Activated CD4-positive, alpha-beta T cell treated with anti-CD3 and anti-CD28 coated beads, Interleukin-2, amount 50 U/mL, for 4 hours (primary cell): Measurements from ENCODE around the gene RTP5.

Experiments
- DNase-seq, 2 experiments: peaks; one replicate each; pipeline ENCODE4 v3.0.0-alpha.2; 2020

The RTP5 gene

DNA sequence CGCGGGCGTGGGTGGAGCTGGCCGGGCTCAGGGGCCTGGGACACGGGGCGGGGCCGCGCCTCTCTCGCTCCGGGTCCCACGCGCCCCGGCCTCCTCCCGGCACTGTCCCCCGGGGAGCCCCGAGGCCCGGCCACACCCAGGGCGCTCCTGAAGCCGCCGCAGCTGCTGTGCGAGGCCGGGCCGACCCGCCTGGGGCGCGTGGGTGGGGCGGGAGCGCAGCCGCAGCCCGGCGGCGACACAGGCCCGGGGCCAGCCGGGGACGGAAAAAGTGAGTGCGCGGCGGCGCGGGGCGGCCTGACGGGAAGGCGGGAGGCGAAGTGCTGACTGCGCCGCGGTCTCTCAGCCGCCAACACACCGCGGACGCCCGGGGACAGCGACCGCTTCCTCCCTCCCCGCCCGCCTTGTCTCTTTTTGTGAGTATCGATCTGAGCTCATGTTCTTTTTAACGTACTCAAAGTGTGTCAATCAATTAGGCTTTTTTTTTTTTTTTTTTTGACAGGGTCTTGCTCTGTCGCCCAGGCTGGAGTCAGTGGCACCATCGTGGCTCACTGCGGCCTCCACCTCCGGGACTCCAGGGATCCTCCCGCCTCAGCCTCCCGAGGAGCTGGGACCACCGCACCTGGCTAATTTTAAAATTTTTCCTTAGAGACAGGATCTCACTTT is 25.3 kb upstream of the RTP5 start:
- DNase-seq: peak; percentile 75 to 81

DNA sequence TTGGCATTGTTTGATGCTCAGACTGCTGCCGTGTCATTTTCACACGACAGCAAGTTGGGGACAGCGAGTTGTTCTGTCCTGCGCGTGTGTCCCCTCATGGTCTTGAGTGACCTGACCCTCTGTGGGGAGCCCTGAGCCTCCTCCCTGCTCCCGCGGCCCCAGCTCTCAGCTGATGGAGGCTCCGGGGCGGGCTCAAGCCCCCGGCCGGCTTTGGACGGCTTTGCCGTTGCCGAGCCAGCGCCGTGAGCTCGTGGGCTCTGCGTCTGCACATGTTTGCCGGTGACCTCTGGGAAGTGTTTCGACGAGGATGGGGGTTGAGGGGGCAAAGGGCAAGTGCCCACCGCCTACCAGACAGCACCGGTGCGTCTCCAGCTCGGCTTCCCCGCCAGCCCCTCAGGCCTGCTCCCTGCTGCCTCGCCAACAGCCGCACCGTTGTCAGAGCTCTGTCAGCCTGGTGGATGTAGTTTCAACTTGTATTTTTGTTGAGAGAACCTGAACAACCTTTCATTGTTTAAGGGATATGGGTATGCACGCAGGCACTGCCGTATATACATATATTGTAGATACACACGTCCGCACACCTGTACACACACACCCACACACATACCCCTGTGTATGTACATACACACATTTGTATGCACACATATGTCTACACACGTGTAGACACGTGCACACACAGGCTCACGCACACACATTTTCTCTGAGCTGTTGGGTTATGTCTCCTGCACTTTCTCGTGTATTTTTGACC is 24.5 kb upstream of the RTP5 start:
- no peak for DNase-seq

DNA sequence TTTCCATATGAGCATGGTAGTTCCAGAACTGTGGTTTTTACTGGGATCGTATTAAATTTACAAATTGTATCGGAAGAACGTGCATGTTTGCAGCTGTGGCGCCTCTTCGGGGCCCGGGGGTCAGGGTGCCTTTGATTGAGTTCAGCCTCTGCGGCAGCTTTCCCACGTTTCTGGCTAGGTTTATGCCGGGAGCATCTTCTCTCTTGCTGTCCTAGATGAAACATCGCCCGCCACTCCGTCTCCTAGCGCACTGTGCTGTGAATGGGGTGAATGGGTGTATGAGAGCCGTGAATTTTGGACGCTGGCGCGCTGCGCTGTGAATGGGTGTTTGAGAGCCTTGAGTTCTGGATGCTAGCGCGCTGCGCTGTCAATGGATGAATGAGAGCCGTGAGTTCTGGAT is 23.1 kb upstream of the RTP5 start:
- DNase-seq: no peak

DNA sequence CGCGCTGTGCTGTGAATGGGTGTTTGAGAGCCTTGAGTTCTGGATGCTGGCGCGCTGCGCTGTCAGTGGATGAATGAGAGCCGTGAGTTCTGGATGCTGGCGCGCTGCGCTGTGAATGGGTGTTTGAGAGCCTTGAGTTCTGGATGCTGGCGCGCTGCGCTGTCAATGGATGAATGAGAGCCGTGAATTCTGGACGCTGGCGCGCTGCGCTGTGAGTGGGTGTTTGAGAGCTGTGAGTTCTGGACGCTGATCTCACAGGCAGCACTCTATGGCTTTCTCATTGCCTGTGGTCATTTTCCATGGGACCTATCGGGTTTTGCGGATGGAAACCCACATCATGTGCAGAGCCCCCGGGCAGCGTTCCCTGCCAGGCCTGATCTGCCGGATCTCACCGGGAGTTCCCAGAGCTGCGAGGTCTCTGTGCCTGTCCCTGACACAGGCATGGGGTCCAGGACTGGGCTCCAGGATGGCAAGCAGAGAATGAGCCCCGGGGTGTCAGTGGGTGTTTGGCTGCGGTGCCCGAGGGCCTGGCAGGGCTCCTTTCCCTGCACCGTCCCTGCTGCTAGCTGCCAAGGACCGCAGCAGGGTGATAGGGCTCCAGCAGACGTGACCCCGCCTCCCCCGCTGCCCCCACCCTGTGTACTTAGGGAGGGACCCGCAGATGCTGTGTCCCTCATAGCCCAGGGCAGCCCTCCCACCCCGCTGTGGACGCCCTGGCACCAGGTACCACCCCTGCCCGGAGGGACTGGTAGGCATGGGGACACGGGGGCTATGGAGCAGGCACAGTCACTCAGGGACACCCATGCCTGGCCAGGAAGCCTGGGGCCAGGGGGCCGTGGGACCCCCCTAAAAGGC is 20.5 kb upstream of the RTP5 start:
- no peak for DNase-seq

DNA sequence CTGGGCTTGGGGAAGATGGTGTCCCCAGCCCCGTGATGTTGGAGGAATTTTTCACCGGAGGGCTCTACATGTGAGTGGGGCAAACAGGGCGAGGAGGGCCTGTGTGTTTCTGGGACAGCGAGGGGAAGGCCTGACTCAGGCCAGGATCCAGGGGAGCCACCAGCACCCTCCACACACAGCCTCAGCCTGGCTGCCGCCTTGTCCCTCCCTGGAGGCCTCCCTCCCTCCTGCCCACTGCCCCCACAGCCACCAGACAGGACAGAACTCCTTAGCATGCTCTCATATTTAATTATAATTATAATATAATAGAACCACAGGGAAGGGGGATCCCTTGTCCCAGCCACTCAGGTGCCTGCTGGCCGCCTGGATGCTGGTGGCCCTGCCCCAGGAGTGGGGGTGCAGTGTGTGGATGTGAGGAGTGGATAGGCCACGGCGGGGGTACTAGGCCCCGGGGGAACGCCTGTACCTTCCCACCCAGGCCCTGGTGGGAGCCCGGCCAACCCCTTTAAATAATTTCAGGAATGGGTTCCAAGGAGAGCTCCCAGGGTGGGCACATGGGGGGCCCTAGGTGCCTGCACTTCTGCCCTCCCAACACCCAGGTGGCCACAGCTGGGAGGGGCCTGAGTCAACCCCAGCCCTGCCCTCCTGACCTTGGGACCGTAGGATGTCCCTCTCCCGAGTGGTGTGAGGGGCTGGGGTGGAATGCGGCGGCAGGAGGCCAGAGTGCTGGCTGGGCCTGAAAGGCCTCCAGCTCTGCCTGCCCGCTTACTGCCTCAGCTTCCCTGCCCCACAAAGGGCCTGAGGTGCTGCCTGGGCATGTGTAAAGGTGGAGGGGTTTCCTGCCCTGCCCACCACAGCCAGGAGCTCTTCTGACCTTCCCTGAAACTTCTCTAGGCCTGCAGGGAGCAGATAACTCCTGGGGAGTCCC is 19.6 kb upstream of the RTP5 start:
- DNase-seq: no peak

DNA sequence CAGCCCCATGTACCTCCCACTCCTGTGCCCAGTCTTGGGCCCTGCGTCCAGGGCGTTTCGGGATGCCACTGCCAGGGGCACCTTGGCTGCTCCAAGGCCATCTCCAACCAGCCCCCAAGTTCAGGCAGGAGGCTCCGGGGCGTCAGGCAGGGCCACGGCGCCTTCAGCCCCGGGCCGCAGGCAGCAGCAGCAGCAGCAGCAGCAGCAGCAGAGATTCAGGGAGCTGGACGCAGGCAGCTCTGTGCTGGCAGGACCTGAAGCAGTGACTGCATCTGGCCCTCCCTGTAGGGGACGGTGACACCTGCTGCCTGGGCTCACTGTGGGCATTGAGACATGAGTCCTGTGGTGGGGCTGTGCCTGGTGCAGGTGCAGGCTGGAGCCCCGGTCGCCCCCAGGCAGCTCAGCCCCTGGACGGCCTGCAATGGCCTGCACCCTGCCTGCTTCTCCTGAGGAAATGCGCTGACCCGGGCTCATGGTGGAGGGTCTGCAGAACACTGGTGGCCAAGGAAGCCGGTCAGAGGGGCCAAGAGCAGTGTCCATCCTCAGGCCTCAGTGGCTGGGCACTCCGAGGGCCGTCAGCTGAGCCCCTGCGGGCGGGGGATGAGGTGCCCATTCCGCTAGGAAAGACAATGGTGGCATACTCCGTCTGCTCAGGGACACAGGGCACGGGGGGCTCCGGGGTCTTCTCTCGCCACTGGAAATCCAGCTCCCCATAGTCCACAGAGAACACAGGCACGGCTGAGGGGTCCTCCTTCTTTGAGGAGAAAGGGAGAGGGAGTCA is 18.8 kb upstream of the RTP5 start:
- DNase-seq: no peak

DNA sequence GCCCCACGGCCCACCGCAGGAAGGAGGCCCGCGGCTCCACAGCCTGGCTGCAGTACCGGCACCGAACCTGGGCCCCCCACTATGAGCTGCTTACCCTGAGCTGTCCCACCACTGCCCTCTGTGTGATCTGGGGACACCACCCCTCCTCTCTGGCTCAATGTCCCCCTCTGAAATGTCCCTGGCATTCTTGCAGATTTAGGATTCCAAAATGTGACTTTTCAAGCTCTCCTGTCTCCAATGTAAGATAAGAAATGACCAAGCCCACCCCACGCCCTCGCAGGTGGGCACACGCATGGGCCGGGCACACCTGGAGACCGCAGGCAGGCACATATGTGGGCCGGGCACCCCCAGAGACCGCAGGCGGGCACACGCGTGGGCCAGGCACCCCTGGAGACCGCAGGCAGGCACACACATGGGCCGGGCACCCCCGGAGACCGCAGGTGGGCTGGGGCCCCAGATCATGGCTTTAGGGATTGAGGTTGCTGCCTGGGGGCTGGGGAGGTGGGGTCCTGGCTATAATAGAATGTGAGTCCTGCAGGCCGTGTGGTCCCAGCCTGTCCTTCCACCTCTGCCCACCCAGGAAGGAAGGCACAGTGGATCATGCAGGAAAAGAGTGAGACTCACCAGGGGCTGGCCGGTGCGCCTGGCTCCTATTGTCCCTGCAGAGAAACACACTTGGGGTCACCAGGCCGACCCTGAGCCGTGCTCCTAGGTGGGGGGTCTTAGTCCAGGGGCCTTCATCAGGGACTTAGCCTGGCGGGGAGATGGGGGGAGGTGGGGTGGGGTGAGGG is 18.0 kb upstream of the RTP5 start:
- no peak for DNase-seq

DNA sequence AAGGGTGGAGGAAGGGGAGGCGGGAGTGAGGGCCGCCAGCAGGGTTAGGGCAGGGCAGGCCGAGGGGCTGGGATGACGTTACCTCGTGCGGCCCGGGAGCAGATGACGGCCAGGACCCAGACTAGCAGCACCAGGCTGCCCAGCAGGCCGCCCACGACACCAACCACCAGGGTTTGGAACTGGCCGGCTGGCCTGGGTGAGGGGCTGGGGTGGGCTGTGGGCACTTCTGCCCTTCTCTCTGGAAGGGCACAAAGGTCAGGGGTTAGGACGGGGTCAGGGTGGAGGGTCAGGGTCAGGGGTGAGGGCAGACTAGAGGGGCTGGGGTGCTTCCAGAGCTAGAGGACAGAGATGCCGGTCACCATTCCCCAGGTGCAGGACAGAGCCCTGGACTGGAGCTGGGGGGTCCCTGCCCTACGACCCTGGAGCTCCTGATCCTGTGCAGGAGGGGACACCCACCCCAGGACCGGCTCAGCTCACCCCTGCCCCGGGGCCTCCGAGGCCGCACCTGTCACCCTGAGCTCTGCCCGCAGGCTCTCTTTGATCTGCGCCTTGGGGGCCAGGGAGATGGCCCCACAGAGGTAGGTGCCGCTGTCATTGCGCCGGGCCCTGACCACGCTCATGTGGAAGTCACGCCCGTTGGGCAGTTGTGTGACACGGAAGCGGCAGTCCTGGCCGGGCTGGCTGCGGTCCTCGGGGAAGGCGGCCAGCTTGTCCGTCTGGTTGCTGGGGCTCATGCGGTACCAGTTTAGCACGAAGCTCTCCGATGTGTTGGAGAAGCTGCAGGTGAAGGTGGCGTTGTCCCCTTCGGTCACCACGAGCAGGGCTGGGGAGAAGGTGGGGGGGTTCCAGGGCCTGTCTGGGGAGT is 17.2 kb upstream of the RTP5 start:
- no peak for DNase-seq

DNA sequence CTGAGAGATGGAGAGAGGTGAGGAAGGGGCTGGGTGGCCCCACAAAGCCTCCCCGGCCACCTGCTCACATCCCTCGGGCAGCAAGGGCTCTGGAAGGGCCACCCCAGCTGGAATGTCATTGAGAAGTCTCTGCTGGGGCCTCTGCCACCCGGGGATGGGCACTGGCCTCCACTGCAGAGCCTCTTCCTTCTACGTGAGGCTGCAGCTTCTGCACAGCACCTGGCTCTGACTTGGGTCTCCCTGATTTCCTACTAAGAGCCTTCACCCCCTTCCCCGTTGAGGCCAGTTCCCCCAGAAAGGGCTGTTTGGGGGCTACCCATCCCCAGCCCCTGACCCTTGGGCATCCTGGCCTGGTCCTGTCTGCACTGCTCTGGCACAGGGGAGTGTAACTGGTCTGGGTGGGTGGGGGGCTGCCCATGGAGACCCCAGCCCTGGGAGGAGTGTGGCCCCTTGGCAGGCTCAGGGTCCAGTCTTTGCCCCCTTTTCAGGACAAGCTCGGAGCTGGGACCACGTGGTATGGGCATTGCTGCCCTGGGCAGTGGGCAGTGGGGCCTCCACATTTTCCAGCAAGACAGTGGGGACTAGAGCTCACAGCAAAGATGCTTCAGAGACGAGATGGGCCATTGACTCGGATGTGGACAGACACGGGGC is 16.4 kb upstream of the RTP5 start:
- no peak for DNase-seq

DNA sequence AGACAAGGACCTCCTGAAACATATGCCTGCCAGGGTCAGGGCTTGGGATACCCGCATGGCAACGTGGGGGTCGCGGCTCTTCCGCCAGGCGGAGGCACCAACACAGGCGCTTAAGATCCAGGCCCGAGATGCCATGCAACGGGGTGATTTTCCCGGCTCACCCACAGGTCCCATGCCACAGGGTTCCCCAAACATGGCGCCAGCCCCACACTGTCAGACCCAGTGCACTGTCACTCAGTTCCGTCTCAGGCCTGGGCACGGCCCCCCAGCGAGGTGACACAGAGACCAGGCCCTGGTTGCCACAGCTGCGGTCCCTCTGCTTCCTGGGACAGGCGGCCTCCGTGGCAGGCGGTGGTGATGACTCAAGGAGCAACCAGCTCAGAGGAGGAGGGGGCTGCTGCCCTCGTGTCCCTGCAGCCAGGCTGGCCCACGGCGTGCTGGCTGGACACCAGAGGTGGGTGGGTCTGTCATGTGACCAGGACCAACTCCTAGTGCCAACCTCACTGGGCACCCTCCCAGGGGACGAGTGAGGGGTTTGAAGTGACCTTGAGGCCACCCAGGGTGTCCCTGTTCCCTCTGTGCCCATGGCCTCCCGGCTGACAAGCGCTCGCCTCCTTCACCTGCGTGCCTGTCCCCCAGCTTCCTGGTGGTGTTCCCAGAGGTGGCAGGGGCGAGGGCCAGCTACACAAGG is 15.7 kb upstream of the RTP5 start:
- DNase-seq: no peak

DNA sequence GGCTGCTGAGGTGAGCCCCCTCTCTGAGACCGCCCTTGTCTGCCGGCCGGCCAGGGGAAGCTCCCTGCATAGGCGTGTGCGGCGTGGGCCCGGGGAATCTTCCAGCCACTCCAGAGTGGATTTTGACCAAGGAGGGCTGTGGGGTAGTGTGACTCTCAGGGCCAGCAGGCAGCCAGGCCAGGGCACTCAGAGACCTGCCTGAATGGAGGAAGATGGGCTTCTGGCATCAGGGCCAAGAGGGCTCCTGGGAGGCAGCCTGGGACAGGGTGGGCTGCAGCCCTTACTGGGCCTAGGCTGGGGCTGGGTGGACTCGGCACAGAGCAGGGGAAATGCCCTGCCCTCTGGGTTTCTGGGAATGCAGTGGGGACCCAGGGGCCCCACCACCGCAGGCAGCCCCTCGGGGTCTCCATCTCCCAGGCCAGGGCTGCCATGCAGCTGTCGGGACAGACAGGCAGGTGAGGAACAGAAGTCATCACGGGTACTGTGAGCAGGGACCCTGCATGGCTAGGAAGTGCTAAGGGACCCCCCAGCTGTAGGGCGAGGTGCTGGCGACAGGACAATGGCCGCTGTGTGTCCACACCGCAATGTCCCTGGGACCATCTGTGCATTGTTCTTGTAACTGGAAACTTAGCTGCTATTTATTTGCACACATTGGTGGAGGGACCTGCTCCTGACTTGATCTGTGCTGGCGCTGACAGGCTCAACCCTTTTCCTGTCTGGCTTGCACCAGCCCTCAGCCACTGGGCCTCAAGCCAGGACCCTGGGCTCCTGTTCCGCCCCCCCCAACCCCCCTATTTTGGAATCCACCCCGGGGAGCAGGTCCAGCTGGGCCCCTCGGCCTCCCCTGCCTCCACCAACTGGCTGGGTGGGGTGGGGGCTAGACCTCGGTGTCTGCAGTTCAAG is 14.9 kb upstream of the RTP5 start:
- no peak for DNase-seq

DNA sequence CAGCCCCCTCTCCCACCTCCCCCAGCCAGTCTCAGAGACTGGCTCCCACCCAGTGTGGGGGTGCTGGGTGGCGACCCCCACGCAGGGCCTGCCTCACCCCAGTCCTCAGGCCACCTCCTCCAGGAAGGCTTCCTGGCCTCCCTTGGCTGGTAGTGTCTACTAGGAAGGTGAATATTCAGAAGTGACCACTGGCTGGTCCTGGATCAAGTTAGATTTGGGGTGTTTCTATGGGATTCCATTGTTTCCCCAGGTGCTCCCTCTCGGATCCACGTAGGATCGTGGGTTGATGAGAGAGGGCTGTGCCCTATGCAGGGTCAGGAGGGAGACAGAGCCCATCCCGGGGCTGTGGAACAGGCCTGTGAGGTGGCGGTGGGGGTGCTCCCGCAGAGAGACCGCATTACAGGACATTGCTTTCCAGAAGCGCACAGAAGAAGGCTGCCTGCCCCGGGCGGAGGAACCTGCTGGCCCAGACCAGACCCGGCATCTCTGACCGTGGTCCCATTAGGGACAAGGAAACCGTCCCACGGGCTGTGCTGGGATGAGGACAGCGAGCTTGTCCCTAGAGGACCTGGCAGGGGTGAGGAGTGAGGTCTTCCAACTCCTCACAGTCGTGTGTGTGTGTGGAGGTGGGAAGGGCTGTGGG is 14.2 kb upstream of the RTP5 start:
- no peak for DNase-seq

DNA sequence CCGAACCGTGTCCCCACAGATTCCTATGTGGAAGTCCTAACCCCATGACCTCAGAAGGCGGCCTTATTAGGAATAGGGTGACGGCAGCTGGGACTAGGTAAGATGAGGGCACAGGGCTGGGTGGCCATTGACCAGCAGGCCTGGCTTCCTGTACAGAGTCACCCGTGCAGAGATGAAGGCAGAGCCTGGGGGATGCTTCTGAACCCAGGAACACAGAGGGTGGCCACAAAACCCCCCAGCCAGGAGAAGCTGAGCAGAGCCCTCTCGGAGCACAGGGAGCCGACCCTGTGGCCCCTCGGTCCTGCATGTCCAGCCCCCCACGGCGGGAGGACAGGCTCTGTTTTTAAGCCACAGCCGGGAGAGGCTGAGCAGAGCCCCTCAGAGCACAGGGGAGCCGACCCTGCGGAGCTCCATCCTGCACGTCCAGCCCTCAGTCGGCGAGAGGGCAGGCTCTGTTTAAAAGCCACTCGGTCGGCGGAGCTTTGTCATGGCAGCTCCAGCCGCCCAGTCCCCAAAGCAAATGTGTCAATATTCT is 13.6 kb upstream of the RTP5 start:
- DNase-seq: no peak

DNA sequence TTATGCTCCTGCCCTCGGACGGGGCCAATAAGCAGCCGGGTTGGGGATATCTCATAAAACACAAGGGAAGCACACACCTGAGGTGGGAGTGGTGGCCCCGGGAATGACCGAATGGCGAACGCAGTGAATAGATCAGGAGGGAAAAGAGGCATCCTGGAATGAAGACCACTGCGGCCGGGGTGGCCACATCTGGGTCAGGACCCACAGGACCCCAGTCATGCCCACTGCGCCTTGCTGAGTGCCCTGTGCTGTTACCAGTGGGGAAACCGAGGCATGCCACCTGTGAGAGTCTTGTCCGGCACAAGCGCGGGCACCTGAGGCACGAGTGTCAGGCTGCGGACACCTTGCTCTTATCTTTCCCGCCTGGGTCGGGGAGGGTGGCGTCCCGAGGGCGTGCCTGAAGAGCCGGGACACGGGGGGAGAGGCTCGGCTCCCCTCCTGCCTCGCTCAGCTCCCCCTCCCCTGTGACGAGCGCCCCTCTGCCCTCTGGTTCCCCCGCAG is 12.4 kb upstream of the RTP5 start:
- DNase-seq: no peak

DNA sequence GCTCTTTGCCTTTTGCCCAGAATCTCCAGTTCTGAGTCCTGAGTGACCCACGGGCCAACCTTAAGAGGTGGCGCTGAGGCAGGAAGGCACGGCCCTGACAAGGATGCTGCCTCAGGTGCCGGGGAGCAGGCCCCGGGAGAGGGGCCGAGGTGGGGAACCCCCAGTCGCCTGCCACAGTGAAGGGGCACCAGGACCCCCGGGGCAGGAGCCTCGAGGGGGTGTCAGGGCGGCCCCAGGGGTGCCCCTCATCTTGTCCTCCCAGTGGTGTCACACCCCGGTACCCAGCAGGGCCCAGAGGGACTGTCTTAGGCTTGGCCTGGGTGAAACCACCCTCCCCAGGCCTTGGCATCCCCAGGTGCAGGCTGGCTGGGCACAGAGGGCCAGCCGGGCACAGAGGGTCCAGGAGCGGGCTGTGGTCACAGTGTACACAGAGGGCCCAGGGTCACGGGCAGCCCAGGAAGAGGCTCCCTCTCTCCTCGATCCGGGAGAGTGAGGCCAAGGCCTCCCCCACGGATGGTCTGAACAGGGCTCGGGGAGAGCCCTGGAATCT is 11.9 kb upstream of the RTP5 start:
- no peak for DNase-seq
